GM19193 (cell line): ENCODE measurements around the gene IRF4.

Experiments
- POLR2A ChIP-seq: IDR thresholded peaks from 4 replicates; pipeline ENCODE4 v1.6.1; 2011; ENCODE audit not compliant: insufficient read depth, insufficient read length; ENCODE audit errors: extremely low read depth

Gene IRF4

GRCh38 chr6:391559-392440, at the start of gene IRF4:
Gene IRF4, plus strand, starts transcription at chr6:391752. Its CDS starts 1,401 bp downstream, at chr6:393153.
- TF ChIP-seq POLR2A: peak; percentile 100

- TF ChIP-seq POLR2A: no peak
These were observed 49.4 kb upstream of the IRF4 start for GRCh38 chr6:341914-342831.

GRCh38 chr6:342832-343179, 48.7 kb upstream of the IRF4 start:
- TF ChIP-seq POLR2A: no peak

GRCh38 chr6:343226-343935, 48.2 kb upstream of the IRF4 start:
- no peak for TF ChIP-seq POLR2A

- no peak for TF ChIP-seq POLR2A
These were observed 47.4 kb upstream of the IRF4 start for GRCh38 chr6:343960-344815.

GRCh38 chr6:344816-345340, 46.7 kb upstream of the IRF4 start:
- no peak for TF ChIP-seq POLR2A

GRCh38 chr6:345747-346385, 45.7 kb upstream of the IRF4 start:
- no peak for TF ChIP-seq POLR2A

GRCh38 chr6:346386-347030, 45.0 kb upstream of the IRF4 start:
- no peak for TF ChIP-seq POLR2A

GRCh38 chr6:347232-347631, 44.3 kb upstream of the IRF4 start:
- TF ChIP-seq POLR2A: no peak

GRCh38 chr6:347951-348859, 43.3 kb upstream of the IRF4 start:
- TF ChIP-seq POLR2A: no peak

GRCh38 chr6:348860-349396, 42.6 kb upstream of the IRF4 start:
- TF ChIP-seq POLR2A: no peak

- TF ChIP-seq POLR2A: no peak
These were observed 42.0 kb upstream of the IRF4 start for GRCh38 chr6:349491-349921.

- TF ChIP-seq POLR2A: no peak
These were observed 41.2 kb upstream of the IRF4 start for GRCh38 chr6:350371-350770.
